ES-I3 (cell line): ENCODE measurements around the gene RAET1L.
"Not testable (repeated sequence)": the region's sequence is repeated elsewhere in the genome, so short reads cannot be mapped to it uniquely, and the experiment has no call there.

Experiments used
- H3K36me3 ChIP-seq: 2 replicates; pipeline ENCODE4 v1.6.1; 2013; ENCODE audit warnings: mild to moderate bottlenecking, low read length, control low read depth, moderate library complexity; ENCODE audit not compliant: insufficient read depth
- H3K4me1 ChIP-seq: 2 replicates; pipeline ENCODE4 v1.6.1; 2013; ENCODE audit warnings: mild to moderate bottlenecking, control low read depth, low read length; ENCODE audit not compliant: insufficient read depth
- H3K9ac ChIP-seq: 2 replicates; pipeline ENCODE4 v1.6.1; 2013; ENCODE audit warnings: low read depth, mild to moderate bottlenecking, low read length, moderate library complexity
- H3K9me3 ChIP-seq: 2 replicates; pipeline ENCODE4 v1.6.1; 2013; ENCODE audit warnings: mild to moderate bottlenecking, low read length, moderate library complexity; ENCODE audit not compliant: control insufficient read depth, insufficient read depth

RAET1L gene, protein sequence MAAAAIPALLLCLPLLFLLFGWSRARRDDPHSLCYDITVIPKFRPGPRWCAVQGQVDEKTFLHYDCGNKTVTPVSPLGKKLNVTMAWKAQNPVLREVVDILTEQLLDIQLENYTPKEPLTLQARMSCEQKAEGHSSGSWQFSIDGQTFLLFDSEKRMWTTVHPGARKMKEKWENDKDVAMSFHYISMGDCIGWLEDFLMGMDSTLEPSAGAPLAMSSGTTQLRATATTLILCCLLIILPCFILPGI

DNA sequence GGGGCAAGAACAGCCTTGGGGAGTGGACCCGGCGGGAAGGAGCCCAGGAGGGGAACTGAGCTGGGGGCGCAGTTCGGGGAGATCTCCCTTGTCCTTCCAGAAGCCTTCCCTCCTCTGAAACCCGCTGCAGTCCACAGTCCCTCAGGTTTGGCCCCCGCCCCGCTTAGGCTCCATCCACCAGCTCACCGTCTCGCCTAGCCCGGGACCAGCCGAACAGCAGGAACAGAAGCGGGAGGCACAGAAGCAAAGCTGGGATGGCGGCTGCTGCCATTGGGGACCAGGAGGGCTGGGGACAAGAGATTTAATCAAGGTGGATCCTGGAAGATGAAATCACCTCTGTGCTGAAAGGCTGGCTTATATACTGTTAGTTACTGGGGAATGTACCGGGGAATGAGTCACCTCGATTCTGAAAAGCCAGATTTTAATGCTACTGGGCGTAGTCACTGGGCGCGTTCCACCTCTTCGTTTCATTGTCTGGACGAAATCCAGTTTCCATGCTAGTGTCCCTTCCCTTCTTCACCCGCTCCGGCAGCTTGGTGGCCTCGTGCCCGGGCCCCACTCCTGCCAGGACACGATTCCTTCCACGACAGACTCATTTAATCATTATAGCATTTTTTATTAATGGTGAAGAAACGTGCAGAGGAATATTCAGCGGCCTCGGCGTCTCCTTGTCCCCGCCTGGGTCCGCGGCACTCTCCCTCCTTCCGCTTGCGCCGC is at the start of gene RAET1L:
Gene RAET1L, minus strand, starts transcription at position 332 of the 717 bp plus-strand sequence. Its CDS starts 61 bp downstream, at position 271.
- no peaks in the 10 kb centered on the region for H3K9me3 ChIP-seq
- H3K9ac ChIP-seq = peak within 1 kb of the TSS; percentile 52; the same call in 1 of the 2 replicates
- no peaks in the 10 kb centered on the region for H3K36me3 ChIP-seq
- H3K4me1 ChIP-seq = 0 out of 2 replicates have a peak, but pooled peaks cover 7% of the 10 kb centered on the region

DNA sequence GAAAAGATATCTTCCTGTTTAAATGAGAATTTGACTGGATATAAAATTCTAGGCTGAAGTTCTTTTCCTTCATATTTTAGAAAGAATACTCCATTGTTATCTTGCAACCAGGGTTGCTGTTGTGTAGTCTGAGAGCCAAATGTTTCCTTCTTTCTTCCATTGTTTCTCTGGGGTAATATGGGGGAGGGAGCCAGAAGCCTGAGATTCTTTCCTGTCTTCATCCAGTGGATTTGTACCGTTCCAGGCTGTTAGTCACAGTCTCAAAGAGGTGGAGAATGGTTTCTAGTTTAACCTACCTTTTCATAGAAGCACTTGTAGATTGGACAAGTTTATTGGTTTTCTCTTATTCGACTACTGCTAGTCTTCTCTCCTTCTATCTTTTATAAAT is 49.7 kb upstream of the RAET1L start:
- Histone ChIP-seq H3K9ac (no peak overlapping the region), H3K4me1 (no peaks in the 10 kb centered on the region; the same call in 1 of the 2 replicates), H3K36me3 (no peaks in the 10 kb centered on the region), H3K9me3 (no peaks in the 10 kb centered on the region)

DNA sequence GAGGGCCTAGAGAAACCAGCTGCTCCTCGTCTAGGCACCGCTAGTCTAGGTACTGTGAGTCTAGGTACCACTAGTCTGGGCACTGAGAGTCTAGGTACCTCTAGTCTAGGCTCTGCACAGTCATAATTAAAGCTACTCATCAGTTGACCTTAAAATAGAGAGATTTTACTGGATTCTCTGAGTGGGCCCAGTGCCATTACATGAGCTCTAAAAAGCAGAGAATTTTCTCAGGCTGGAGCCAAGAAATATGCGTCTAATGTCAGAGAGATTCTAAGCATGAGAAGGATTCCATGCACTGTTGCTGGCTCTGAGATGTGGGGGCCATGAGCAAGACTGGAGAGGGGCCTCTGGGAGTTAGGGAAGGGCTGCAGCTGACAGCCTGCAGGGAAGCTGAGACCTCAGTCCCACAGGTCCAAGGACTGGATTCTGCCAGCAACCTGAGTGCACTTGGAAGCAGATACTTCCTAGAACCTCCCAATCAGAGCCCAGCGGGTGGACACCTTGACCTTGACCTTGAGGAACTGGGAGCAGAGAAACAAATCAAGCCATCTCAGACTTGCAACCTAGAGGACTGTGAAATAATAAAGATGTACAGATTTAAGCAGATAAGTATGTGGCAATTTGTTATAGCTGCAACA is 49.2 kb upstream of the RAET1L start:
- H3K9ac ChIP-seq, H3K36me3 ChIP-seq, H3K9me3 ChIP-seq, H3K4me1 ChIP-seq: not testable (repeated sequence)

DNA sequence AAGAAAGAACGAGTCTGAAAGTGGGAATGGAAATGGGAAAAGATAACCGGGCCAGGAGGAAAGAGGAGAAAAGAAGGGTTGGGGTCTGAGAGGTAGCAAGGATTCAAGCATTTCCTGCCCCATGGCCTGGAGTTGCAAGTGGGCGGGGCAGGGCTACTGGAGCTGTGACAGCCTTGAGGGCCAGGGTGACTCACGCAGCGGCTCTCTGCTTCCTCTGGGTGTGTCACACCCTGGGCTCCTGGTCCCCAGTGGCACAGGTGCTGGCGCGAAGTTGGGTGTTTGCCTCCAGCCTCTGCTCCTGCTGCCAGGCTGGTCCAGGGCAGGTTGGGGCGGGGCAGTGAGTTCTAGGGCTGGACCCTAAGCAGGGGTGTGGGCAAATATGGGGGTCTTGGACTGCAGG is 46.9 kb upstream of the RAET1L start:
- Histone ChIP-seq H3K36me3 (no peaks in the 10 kb centered on the region), H3K4me1 (no peaks in the 10 kb centered on the region; the same call in 1 of the 2 replicates), H3K9ac (no peak overlapping the region), H3K9me3 (no peaks in the 10 kb centered on the region; the same call in 1 of the 2 replicates)

DNA sequence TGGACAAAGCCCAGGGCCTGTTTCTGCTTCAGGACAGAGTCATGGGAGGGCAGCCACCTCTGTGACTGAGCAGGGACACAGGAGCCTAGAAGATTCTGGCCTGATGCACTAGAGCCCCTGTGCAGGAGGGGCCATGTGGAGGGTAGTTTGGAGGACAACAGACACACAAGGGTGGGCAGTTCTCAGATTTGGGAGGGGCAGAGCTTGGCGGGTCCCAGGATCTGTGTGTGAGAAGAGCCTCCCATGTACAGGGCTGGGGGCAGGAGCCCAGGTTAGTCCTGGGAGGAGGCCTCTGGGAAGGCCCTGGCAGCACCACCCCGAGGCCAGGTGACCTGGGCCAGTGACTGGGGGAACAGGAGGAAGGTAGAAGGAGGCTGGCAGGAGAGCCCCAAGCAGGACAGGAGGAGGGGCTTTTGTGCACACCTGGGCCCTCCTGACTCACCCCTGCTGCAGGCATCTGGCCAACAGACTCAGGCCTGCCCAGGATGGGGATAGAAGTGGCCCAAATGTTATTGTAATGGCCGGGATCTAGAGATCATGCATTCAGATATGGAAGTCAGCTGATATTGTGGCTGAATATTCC is 45.0 kb upstream of the RAET1L start:
- Histone ChIP-seq H3K4me1 (no peaks in the 10 kb centered on the region; the same call in 1 of the 2 replicates), H3K9ac (no peak overlapping the region), H3K9me3 (no peaks in the 10 kb centered on the region; the same call in 1 of the 2 replicates), H3K36me3 (no peaks in the 10 kb centered on the region)

DNA sequence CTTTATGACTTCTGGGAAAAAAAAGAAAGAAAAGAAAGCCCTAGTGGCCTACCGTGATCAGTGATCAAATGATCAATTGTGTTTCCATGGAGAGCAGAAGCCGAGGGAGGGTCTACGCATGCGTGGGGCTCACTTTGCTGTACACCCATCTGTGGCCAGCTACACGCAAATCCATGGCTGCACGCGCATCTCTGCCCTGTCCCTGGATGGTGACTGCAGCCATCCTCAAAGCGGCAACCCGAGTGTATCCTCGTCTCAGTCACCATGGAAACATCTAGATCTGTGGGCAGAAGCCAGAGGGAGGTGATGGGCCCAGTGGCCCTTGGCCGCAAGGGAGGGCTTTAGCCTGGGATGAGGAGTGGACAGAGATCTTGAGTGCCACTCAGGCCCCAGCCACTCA is 44.4 kb upstream of the RAET1L start:
- no peaks in the 10 kb centered on the region for H3K36me3 ChIP-seq
- peak overlapping the region; percentile 82; the same call in 1 of the 2 replicates for H3K9ac ChIP-seq
- H3K9me3 ChIP-seq = no peaks in the 10 kb centered on the region; the same call in 1 of the 2 replicates
- no peaks in the 10 kb centered on the region; the same call in 1 of the 2 replicates for H3K4me1 ChIP-seq

DNA sequence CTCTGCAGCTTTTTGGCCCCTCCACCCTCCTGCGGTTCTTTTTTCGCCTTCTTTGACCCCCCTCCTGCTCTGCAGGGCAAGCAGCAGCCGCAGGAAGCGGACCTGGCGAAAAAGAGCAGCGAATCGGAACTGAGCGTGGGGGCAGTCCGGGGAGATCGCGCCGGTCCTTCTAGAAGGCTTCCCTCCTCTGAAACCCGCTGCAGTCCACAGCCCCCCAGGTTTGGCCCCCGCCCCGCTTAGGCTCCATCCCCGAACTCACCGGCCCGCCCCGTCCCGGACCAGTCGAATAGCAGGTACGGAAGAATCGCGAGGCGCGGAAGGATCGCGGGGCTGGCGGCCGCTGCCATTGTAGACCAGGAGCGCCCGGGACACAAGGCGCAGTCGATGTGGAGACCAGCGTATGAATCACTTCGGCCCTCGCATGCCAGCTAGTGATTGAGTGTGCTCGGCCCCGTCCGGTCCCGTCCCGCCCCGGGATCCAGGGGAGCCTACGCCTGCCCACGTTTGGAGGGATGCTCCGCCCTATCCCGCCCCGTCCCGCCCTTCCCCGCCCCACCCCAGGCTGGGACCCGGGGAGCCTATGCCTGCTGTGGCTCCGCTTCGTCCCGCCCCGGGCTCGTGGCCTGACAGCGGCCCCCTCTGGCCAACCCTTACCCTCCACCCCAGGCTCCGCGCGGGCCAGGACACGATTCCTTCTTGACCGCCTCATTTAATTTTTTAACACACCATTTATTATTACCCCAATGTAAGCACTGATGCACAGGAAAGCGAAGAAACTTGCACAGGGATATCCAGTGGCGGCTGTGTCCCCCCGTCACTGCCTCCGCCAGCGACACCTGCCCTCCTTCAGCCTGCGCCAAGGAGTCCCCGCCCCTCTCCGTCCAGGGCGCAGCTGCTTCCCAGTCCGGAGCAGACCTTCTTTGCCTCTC is 43.7 kb upstream of the RAET1L start, which contains the start of gene ULBP3:
Gene ULBP3, minus strand, starts transcription at position 402 of the 929 bp plus-strand sequence. Its CDS starts 55 bp downstream, at position 347.
- Histone ChIP-seq H3K9ac (peak within 1 kb of the TSS; percentile 82), H3K9me3 (no peaks in the 10 kb centered on the region; the same call in 1 of the 2 replicates), H3K36me3 (no peaks in the 10 kb centered on the region), H3K4me1 (no peaks in the 10 kb centered on the region; the same call in 1 of the 2 replicates)

DNA sequence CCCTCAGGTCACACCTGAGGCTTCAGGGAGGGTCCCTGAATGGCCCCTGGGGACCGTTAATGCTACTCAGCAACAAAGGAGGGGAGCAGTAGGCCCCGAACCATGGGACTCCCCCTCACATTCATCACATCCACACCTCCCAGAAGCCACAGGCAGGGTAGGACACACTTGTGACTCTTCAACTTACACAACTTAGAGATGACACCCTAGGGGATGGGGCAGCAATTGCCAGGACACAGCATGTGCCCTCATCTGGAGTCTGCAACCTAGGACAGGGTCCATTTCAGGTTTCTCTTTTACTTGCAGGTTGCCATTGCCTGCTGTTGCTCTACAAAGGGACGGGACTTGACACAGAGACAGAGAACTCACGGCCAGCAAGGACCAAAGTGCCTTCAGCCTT is 42.8 kb upstream of the RAET1L start:
- H3K9me3 ChIP-seq = no peaks in the 10 kb centered on the region; the same call in 1 of the 2 replicates
- no peaks in the 10 kb centered on the region; the same call in 1 of the 2 replicates for H3K4me1 ChIP-seq
- no peaks in the 10 kb centered on the region for H3K36me3 ChIP-seq
- H3K9ac ChIP-seq = peak overlapping the region; percentile 82

DNA sequence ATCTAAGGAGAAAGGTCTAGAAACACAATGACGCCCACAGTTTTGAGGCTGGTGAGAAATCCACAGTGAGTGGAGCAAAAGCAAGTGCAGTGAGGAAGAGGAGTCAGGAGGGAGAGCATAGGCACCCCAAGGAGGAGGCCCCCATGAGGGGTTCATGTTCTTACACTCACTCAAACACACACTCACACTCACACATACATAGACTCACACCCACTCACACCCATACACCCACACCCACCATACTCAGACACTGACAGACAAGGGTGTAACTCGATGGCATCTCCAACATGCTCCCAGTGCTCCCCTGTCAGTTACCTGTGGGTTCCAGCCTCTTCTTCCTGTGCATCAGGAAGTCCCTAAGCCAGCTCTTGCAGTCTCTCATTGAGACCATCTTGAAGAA is 39.8 kb upstream of the RAET1L start:
- Histone ChIP-seq H3K36me3 (no peaks in the 10 kb centered on the region; the same call in 1 of the 2 replicates), H3K9ac (no peak overlapping the region), H3K4me1 (no peaks in the 10 kb centered on the region), H3K9me3 (no peaks in the 10 kb centered on the region; the same call in 1 of the 2 replicates)

DNA sequence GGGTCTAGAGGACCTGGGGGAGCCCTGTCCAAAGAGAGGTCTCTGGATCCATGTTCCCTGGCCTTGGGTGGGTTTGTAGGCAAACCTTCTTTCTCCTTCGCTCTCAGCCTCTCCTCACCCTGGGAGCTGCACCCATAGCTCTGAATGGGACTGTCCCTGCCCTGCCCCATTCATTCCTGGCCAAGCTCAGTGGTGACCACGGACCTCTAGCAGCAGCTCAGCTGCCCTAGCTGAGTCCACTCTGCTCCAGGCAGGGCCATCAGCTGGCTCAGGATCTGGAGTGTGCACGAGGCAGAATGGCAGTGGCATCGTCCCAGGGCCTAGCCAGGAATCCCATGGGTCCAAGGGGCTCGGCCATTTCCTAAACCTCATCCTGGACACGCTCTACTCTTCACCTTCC is 38.3 kb upstream of the RAET1L start:
- no peaks in the 10 kb centered on the region; the same call in 1 of the 2 replicates for H3K36me3 ChIP-seq
- H3K4me1 ChIP-seq = no peaks in the 10 kb centered on the region
- H3K9me3 ChIP-seq = no peaks in the 10 kb centered on the region; the same call in 1 of the 2 replicates
- H3K9ac ChIP-seq = no peak overlapping the region

DNA sequence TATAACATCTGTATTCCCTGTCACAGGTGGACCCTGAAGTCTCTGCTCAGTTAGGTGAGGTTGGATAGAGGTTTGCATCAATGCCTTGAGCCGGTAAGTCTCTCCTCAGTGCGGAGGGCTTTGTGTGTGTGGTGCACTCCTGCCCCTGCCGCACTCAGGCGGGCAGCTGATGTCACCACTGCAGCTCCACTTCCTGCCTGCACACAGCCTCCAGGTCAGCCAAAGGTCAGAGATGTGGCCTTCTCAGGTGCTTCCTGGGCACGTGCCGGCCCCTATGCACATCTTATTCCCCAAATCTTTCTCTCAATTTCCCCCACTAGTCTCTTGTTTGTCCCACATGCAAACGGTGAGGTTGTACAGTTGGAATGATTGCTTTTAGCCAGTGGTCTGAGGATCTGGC is 34.6 kb upstream of the RAET1L start:
- H3K9me3 ChIP-seq, H3K9ac ChIP-seq, H3K36me3 ChIP-seq, H3K4me1 ChIP-seq: not testable (repeated sequence)

DNA sequence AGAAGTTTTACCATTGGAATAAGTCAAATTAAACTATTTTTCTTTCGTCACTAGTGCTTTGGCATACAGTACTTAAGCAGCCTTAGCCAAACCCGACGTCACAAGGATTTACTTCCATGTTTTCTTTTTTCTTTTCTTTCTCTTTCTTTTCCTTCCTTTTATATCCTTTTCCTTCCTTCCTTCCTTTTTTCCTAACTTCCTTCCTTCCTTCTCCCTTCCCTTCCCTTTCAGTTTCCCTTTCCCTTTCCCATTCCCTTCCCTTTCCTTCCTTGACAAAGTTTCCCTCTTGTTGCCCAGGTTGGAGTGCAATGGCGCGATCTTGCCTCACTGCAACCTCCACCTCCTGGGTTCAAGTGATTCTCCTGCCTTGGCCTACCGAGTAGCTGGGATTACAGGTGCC is 33.7 kb upstream of the RAET1L start:
- Histone ChIP-seq H3K9me3 (no peaks in the 10 kb centered on the region), H3K4me1 (no peaks in the 10 kb centered on the region), H3K9ac (no peak overlapping the region), H3K36me3 (no peaks in the 10 kb centered on the region; the same call in 1 of the 2 replicates)

DNA sequence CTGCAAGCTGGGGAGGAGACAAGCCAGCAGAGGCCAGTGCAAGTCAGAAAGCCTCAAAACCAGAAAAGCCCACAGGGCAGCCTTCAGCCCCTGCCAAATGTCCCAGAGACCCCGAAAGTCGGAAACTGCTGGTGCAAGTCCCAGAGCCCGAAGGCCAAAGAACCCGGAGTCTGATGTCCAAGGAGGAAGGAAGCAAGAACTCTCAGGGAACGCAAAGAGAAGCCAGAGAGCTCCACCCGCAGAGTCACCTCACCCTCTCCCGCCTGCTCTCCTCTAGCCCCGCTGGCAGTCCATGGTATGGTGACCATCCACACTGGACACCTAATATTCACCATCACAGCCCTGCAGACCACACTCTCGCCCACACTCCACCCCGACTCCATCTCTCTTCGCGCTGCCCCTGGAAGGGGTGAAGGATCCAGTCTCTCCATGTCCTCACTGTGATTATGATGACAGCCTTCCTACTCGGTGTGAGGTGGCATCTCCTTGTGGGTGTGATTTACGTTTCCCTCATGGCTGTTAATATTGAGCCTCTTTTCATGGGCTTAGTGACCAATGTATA is 33.0 kb upstream of the RAET1L start:
- no peak overlapping the region for H3K9ac ChIP-seq
- H3K9me3 ChIP-seq = no peaks in the 10 kb centered on the region
- no peaks in the 10 kb centered on the region; the same call in 1 of the 2 replicates for H3K36me3 ChIP-seq
- no peaks in the 10 kb centered on the region for H3K4me1 ChIP-seq
